Ascending aorta (tissue), 2 donors: ENCODE data around the gene DPM2. TPM values are rescaled to one million over a fixed set of nuclear protein-coding genes. Genes with fewer than 3 reads are reported as not detected.
A peak's percentile ranks its signal among the peaks of the same experiment; 100 is the strongest.

Source experiments
- DNase-seq, 2 donors: peaks; one replicate each; pipeline ENCODE4 v3.0.0-alpha.2; 2019; ENCODE audit warnings: low spot score in 2 of 2
- H3K27ac ChIP-seq, 2 donors: fragments of 200-600 bp; sonication (generic); one replicate each; pipeline ENCODE4 v1.5.1; 2016 to 2017; ENCODE audit warnings: mild to moderate bottlenecking in 1 of 2
- H3K27me3 ChIP-seq: fragments of 200-600 bp; sonication (generic); one replicate; pipeline ENCODE4 v1.5.1; 2017
- H3K36me3 ChIP-seq, 2 donors: fragments of 200-600 bp; sonication (generic); one replicate each; pipeline ENCODE4 v1.5.1; 2016
- H3K4me1 ChIP-seq, 2 donors: fragments of 200-600 bp; sonication (generic); one replicate each; pipeline ENCODE4 v1.5.1; 2016 to 2017; ENCODE audit warnings: mild to moderate bottlenecking in 1 of 2
- H3K4me3 ChIP-seq, 2 donors: fragments of 200-600 bp; sonication (generic); one replicate each; pipeline ENCODE4 v1.5.1; 2016 to 2017; ENCODE audit warnings: mild to moderate bottlenecking in 1 of 2
- H3K9me3 ChIP-seq, 2 donors: fragments of 200-600 bp; sonication (generic); one replicate each; pipeline ENCODE4 v1.5.1; 2016
- CTCF ChIP-seq, 3 experiments: fragments of 200-600 bp in 2 of 3; fragments of 450-650 bp in 1 of 3; sonication (generic) in 2 of 3; IDR thresholded peaks; one replicate each; pipeline ENCODE4 v1.5.1; 2016 to 2019; ENCODE audit warnings: antibody characterized with exemption in 3 of 3, mild to moderate bottlenecking in 1 of 3, moderate library complexity in 1 of 3
- intact Hi-C: fragments of 100-400 bp; cut with DNase I; formaldehyde crosslinking; loops from one replicate; pipeline ENCODE4 v1.15.1; 2023
- total RNA-seq: library from RNA; depleted of rRNA; stranded (reverse); fragments of >200 nt; gene quantifications from one replicate; pipeline ENCODE4 v1.1.0, GENCODE V29; 2016

DPM2 gene
- total RNA-seq: 18.2 TPM

GRCh38 chr9:127937388-127938297, at the start of gene DPM2:
TSS of gene DPM2 (minus strand) at chr9:127937854. CDS start at chr9:127937820, 34 bp downstream.
- H3K4me1 ChIP-seq: peaks cover 16 to 21% of the 10 kb centered on the region in 2 donors
- peaks cover 0 to 17% of the 10 kb centered on the region in 2 donors for H3K36me3 ChIP-seq
- H3K27ac ChIP-seq: peak within 1 kb of the TSS; percentile 27 to 50
- intact Hi-C loops: no loop called here
- TF ChIP-seq CTCF (IDR thresholded peaks at IDR 0.05): no peak
- H3K4me3 ChIP-seq: peak within 1 kb of the TSS; percentile 69 to 78
- no peaks in the 10 kb centered on the region for H3K9me3 ChIP-seq
- H3K27me3 ChIP-seq: no peaks in the 10 kb centered on the region
- peak in 1 of 2 donors; percentile 88 for DNase-seq

- Histone ChIP-seq H3K4me1 (no peaks in the 10 kb centered on the region), H3K36me3 (no peaks in the 10 kb centered on the region), H3K27ac (no peak overlapping the region), H3K4me3 (no peak overlapping the region), H3K27me3 (no peaks in the 10 kb centered on the region), H3K9me3 (no peaks in the 10 kb centered on the region)
- no peak for TF ChIP-seq CTCF (IDR thresholded peaks at IDR 0.05)
- DNase-seq: no peak
- intact Hi-C loops: no loop called here
Measured at GRCh38 chr9:127987103-127987614, 49.5 kb upstream of the DPM2 start.

- Histone ChIP-seq H3K27ac (no peak overlapping the region), H3K4me3 (no peak overlapping the region), H3K9me3 (no peaks in the 10 kb centered on the region), H3K36me3 (no peaks in the 10 kb centered on the region), H3K27me3 (no peaks in the 10 kb centered on the region), H3K4me1 (peaks cover 0 to 7% of the 10 kb centered on the region in 2 donors)
- no peak for TF ChIP-seq CTCF (IDR thresholded peaks at IDR 0.05)
- intact Hi-C loops: no loop called here
- DNase-seq: no peak
Measured at GRCh38 chr9:127985011-127985410, 47.4 kb upstream of the DPM2 start.

GRCh38 chr9:127983847-127984289, 46.2 kb upstream of the DPM2 start:
- no peak overlapping the region for H3K27ac ChIP-seq
- H3K9me3 ChIP-seq: no peaks in the 10 kb centered on the region
- peaks cover 6 to 8% of the 10 kb centered on the region in 2 donors for H3K4me1 ChIP-seq
- no peaks in the 10 kb centered on the region for H3K36me3 ChIP-seq
- H3K4me3 ChIP-seq: no peak overlapping the region
- TF ChIP-seq CTCF (IDR thresholded peaks at IDR 0.05): no peak
- no peak for DNase-seq
- intact Hi-C loops: no loop called here
- H3K27me3 ChIP-seq: no peaks in the 10 kb centered on the region

GRCh38 chr9:127982912-127983311, 45.3 kb upstream of the DPM2 start:
- Histone ChIP-seq H3K4me1 (peaks cover 11 to 18% of the 10 kb centered on the region in 2 donors), H3K27ac (no peak overlapping the region), H3K27me3 (no peaks in the 10 kb centered on the region), H3K4me3 (no peak overlapping the region), H3K36me3 (no peaks in the 10 kb centered on the region), H3K9me3 (no peaks in the 10 kb centered on the region)
- TF ChIP-seq CTCF (IDR thresholded peaks at IDR 0.05): no peak
- intact Hi-C loops: no loop called here
- DNase-seq: no peak
